Adrenal gland (tissue), 12 donors: ENCODE data around the gene MED20. TPM values are rescaled to one million over a fixed set of nuclear protein-coding genes. Genes with fewer than 3 reads are reported as not detected.
A peak's percentile ranks its signal among the peaks of the same experiment; 100 is the strongest.

Source experiments
- DNase-seq, 7 donors: peaks; one replicate each; pipeline ENCODE4 v3.0.0-alpha.2; 2019 to 2020
- H3K27ac ChIP-seq, 5 donors: fragments of 200-600 bp; sonication (generic) in 4 of 5; 1 replicate in 3 of 5; 2 replicates in 2 of 5; pipeline versions ENCODE4 v1.5.1 to v1.8.0; 2016 to 2020; ENCODE audit warnings: mild to moderate bottlenecking in 1 of 5
- H3K27me3 ChIP-seq: fragments of 200-600 bp; 2 replicates; pipeline ENCODE4 v1.8.0; 2021
- H3K36me3 ChIP-seq, 2 donors: fragments of 200-600 bp; replicated peaks in 1 of 2; 1 replicate in 1 of 2; 2 replicates in 1 of 2; pipeline versions ENCODE4 v1.5.1 to v1.8.0; 2018 to 2022
- H3K4me1 ChIP-seq, 2 donors: fragments of 200-600 bp; replicated peaks in 1 of 2; 1 replicate in 1 of 2; 2 replicates in 1 of 2; pipeline versions ENCODE4 v1.5.1 to v1.8.0; 2018 to 2021
- H3K4me3 ChIP-seq, 4 donors: fragments of 200-600 bp; sonication (generic) in 3 of 4; one replicate each; pipeline ENCODE4 v1.5.1; 2016 to 2018
- H3K9me3 ChIP-seq, 3 donors: fragments of 200-600 bp; sonication (generic) in 1 of 3; replicated peaks in 1 of 3; 1 replicate in 2 of 3; 2 replicates in 1 of 3; pipeline versions ENCODE4 v1.5.1 to v1.8.0; 2016 to 2021
- POLR2A ChIP-seq, 2 donors: fragments of 450-650 bp; IDR thresholded peaks; one replicate each; pipeline ENCODE4 v1.6.1; 2017; ENCODE audit warnings: antibody characterized with exemption in 2 of 2, mild to moderate bottlenecking in 2 of 2, moderate library complexity in 1 of 2
- WGBS, 4 donors: extraction: QIAGEN DNeasy Blood & Tissue Kit in 2 of 4; methylation state at CpG; one replicate each; pipeline versions ENCODE4 v1.1.5 to v1.1.7; 2013 to 2017; 5-methylcytosine and 5-hydroxymethylcytosine counted together
- intact Hi-C, 2 donors: fragments of 100-400 bp; cut with DNase I; formaldehyde crosslinking; loops; one replicate each; pipeline versions ENCODE4 v1.14.1 to v1.15.0; 2022 to 2023
- polyA plus RNA-seq, 3 donors: library from polyadenylated mRNA; stranded (reverse); fragments of 200-250 nt in 2 of 3; fragments of 350-450 nt in 1 of 3; fragmentation: Illumina TruSeq in 1 of 3; extraction: RNeasy Lipid Tissue Mini Kit (QIAGEN cat#74804) in 1 of 3; gene quantifications; one replicate each; pipeline ENCODE4 v1.2.3, GENCODE V29; 2013 to 2014
- total RNA-seq, 9 donors: library from RNA; depleted of rRNA in 4 of 9; stranded (reverse); fragments of >200 nt in 4 of 9; fragments of 120-200 nt in 1 of 9; fragmentation: NEBNext Ultra II Directional in 1 of 9; extraction: Animal tissue kit (Norgen Biotek cat#: 25700) in 1 of 9; gene quantifications; one replicate each; pipeline versions ENCODE4 v1.1.0 to v1.2.4, GENCODE V29; 2013 to 2023
- TF ChIP-seq, protein P1 (sequence below), 6 experiments: fragments of 450-650 bp in 4 of 6; fragments of 200-600 bp in 2 of 6; sonication (generic) in 1 of 6; IDR thresholded peaks; 1 replicate in 5 of 6; 2 replicates in 1 of 6; pipeline versions ENCODE4 v1.5.1 to v1.8.0; 2016 to 2021; ENCODE audit warnings: antibody characterized with exemption in 6 of 6, mild to moderate bottlenecking in 2 of 6, moderate library complexity in 1 of 6
- donor health status: healthy with polysubstance abuse.
- donor health status: Bipolar disorder and iron deficiency.
- donor health status: DM: yes; HTN: yes; CAD: no.
- donor health status: DM: no; HTN: no; CAD: no.
- donor health status: DM: no; HTN: no; CAD: no.
- donor health status: DM: yes; HTN: yes; CAD: no.

Gene MED20
- total and polyA plus RNA-seq, 12 donors = 8.2 to 36.5 (median 23.1) TPM

DNA sequence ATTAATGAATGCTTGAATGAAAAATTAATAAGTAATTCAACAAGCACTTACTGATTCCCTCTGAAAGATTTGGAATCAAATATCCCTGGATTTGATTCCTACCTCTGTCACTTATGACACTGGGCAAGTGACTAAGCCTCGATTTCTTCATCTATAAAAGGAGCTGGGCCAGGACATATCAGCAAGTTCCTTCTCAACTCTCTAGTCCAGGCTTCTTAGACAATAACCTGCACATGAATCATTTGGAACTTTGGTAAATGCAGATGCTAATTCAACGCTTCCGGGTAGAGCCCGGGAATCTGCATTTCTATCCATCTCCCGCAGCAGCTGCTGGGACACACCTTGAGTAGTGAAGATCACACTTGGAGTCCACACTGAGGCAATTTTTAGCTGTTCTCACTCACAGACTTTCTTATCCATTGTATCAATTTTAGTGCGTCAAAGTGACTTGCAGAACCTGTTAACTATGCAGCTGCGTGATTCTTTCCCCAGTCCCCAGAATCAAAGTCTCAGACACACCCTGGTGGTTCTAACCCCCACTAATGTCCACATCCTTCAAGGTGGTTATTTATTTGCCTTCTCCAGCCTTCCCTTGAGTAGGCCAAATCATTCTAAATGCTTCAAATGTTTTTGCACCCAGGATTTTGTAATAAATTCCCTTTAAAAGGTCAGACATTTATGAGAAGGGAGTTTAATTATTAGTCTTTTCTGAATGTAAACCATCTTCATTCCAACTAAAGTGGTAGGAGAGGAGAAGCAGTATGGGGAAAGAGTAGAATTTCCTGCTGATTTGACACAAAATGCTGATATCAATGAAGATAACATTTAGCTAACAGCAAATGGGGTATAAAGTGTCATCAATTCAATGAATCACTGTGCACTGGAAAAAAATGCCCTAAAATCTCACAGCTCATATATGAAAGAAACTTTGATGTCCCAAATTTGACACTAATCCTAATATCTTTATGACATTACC is 46.7 kb upstream of the MED20 start:
- intact Hi-C loops = no loop called here
- H3K27me3 ChIP-seq = no peaks in the 10 kb centered on the region

DNA sequence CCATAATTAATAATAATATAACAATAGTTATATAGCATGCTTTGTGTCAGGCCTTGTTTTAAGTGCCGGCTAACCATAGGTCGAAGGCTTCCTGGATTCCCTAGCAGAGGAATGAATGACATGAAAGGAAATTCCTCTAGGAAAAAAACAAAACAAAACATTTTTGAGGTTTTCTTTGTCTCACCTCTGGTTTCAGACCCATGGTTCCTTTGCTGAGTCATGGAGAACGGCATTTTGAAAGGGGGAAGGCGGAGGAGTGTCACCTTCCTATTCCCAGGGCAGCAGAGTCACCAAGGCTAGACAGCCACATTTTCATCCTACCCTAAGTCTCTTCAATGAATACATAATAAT is 46.0 kb upstream of the MED20 start:
- intact Hi-C loops = no loop called here
- H3K36me3 ChIP-seq = no peaks in the 10 kb centered on the region
- TF ChIP-seq POLR2A (IDR thresholded peaks at IDR 0.05) = no peak
- TF ChIP-seq, protein P1, sequence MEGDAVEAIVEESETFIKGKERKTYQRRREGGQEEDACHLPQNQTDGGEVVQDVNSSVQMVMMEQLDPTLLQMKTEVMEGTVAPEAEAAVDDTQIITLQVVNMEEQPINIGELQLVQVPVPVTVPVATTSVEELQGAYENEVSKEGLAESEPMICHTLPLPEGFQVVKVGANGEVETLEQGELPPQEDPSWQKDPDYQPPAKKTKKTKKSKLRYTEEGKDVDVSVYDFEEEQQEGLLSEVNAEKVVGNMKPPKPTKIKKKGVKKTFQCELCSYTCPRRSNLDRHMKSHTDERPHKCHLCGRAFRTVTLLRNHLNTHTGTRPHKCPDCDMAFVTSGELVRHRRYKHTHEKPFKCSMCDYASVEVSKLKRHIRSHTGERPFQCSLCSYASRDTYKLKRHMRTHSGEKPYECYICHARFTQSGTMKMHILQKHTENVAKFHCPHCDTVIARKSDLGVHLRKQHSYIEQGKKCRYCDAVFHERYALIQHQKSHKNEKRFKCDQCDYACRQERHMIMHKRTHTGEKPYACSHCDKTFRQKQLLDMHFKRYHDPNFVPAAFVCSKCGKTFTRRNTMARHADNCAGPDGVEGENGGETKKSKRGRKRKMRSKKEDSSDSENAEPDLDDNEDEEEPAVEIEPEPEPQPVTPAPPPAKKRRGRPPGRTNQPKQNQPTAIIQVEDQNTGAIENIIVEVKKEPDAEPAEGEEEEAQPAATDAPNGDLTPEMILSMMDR (IDR thresholded peaks at IDR 0.05) = no peak

More for the DNA sequence above, 46.7 kb upstream of the MED20 start:
- H3K4me1 ChIP-seq = peaks cover 0 to 22% of the 10 kb centered on the region in 2 donors
- TF ChIP-seq, protein P1 (IDR thresholded peaks at IDR 0.05) = no peak
- no peak for TF ChIP-seq POLR2A (IDR thresholded peaks at IDR 0.05)
- no peak overlapping the region for H3K4me3 ChIP-seq
- DNase-seq = peak in 3 of 7 donors; percentile 2 to 39 (median 14)
- WGBS, 4 donors = 88 to 92% (median 89%) methylated on average over 7 of the region's 7 CpGs
- no peaks in the 10 kb centered on the region for H3K36me3 ChIP-seq
- no peaks in the 10 kb centered on the region for H3K9me3 ChIP-seq
- H3K27ac ChIP-seq = peak overlapping the region in 1 of 5 donors; percentile 14

DNA sequence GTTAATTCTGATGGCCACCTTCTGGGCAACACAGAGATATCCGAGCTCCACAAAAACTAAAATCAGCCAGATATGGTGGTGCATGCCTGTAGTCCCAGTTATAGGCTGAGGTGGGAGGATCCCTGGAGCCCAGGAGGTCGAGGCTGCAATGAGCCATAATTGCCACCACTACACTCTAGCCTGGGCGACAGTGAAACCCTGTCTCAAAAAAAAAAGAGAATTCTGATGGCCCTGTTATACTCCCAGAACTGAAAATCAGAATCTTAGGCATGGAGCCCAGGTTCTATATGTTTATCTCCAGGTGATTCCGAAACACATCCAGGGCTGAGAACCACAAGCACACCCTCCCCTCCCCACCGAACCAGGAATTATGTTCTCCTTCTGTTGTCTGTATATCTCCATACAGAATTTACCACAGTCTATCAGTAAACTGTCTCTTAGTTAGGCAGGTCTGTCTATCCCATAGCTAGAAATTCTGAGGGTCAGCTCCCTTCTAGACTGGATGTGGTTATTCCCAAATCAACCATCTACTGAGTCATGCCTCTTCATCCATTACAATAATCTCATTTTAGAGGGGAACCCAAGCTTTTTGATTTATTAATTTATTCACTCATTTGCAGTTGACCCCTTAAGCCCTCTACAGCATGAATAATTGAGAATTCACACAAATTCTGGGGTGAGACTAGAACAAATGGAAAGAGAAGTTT is 45.4 kb upstream of the MED20 start:
- Histone ChIP-seq H3K4me1 (peaks cover 5 to 27% of the 10 kb centered on the region in 2 donors), H3K27ac (no peak overlapping the region), H3K4me3 (no peak overlapping the region), H3K9me3 (no peaks in the 10 kb centered on the region), H3K36me3 (no peaks in the 10 kb centered on the region), H3K27me3 (no peaks in the 10 kb centered on the region)
- intact Hi-C loops = no loop called here
- WGBS, 4 donors = 71 to 95% (median 89%) methylated on average over 4 to 5 of the region's 5 CpGs
- TF ChIP-seq POLR2A (IDR thresholded peaks at IDR 0.05) = no peak
- TF ChIP-seq, protein P1 (IDR thresholded peaks at IDR 0.05) = no peak
- peak in 2 of 7 donors; percentile 7 for DNase-seq

More for the DNA sequence above, 46.0 kb upstream of the MED20 start:
- Histone ChIP-seq H3K4me1 (peaks cover 0 to 22% of the 10 kb centered on the region in 2 donors), H3K9me3 (no peaks in the 10 kb centered on the region), H3K4me3 (no peak overlapping the region), H3K27ac (no peak overlapping the region), H3K27me3 (no peaks in the 10 kb centered on the region)
- 45 to 62% (median 60%) methylated on average over 4 of the region's 4 CpGs for WGBS, 4 donors
- peak in 3 of 7 donors; percentile 13 to 30 (median 22) for DNase-seq
